ENCODE results near the gene SASS6. TPM values are rescaled to one million over a fixed set of nuclear protein-coding genes. Genes with fewer than 3 reads are reported as not detected.

SASS6 gene
- total RNA-seq, 1 donor from 2014 or later, result 3.6 TPM

DNA sequence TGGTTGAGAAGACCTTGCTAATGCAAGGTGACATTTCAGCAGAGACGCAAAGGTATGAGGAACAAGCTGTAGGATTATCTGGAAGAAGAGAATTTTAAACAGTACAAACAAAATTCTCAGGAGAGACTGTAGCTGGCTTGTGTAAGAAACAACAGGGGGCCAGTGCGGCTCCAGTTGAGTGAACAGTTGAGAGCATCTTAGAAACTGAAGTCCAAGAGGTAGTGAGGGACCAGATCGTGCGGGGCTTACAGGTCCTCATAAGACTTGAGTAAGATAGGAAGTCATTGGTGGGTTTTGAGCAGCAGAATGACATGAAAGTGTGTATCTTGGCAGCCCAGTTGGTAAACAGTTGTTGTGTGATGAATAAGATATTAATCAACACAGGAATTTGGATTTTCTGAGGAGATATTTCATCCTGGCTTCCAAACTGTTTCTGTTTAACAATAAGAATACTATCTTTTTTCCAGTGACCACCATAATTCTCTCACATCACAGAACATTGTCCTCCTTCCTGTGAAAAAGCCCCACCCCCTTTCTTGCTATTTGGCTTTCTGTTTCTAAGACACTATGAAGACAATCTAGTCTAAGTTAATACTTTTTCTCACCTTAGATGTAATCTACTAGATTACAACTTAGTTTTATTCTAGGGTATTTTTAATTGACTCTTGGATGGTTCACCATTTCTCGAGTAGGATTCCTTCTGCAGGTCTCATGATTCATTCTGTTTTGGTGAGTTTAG is 62.4 kb downstream of the SASS6 start:
- no peak for TF ChIP-seq EZH2 (IDR thresholded peaks at IDR 0.05; ENCODE audit: insufficient read depth, low read length)
- Mint-ChIP-seq H3K36me3 (ENCODE audit: low read depth, unreplicated experiment) (peaks cover 17% of the 10 kb centered on the region), H3K9me3 (ENCODE audit: unreplicated experiment) (no peaks in the 10 kb centered on the region)

DNA sequence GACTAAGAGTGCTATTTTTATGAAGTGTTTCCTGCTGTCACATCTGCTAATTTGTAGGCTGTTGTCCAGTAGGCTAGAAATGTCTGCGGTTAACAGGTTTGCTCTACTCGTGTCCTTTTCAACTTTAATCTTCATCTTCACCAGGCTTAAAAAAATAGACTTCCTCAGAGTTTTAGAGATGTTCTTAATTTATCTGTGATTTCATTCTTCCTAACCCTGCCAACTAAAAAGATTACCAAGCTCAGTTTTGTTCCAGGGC is 66.8 kb downstream of the SASS6 start:
- no peaks in the 10 kb centered on the region for H3K4me1 ChIP-seq (ENCODE audit: insufficient read depth, low read length)
- no peak for TF ChIP-seq EZH2 (IDR thresholded peaks at IDR 0.05; ENCODE audit: insufficient read depth, low read length)
- TF ChIP-seq, protein P1, sequence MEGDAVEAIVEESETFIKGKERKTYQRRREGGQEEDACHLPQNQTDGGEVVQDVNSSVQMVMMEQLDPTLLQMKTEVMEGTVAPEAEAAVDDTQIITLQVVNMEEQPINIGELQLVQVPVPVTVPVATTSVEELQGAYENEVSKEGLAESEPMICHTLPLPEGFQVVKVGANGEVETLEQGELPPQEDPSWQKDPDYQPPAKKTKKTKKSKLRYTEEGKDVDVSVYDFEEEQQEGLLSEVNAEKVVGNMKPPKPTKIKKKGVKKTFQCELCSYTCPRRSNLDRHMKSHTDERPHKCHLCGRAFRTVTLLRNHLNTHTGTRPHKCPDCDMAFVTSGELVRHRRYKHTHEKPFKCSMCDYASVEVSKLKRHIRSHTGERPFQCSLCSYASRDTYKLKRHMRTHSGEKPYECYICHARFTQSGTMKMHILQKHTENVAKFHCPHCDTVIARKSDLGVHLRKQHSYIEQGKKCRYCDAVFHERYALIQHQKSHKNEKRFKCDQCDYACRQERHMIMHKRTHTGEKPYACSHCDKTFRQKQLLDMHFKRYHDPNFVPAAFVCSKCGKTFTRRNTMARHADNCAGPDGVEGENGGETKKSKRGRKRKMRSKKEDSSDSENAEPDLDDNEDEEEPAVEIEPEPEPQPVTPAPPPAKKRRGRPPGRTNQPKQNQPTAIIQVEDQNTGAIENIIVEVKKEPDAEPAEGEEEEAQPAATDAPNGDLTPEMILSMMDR (IDR thresholded peaks at IDR 0.05; ENCODE audit: insufficient read depth, low read depth, low read length), result no peak
- H4K20me1 ChIP-seq (ENCODE audit: insufficient read depth, low read length), result peaks cover 14% of the 10 kb centered on the region
- no peaks in the 10 kb centered on the region for H3K27me3 ChIP-seq (ENCODE audit: insufficient read depth, low read length)
- Mint-ChIP-seq H3K36me3 (ENCODE audit: low read depth, unreplicated experiment) (peaks cover 18% of the 10 kb centered on the region), H3K9me3 (ENCODE audit: unreplicated experiment) (no peaks in the 10 kb centered on the region), H3K4me1 (ENCODE audit: low read depth, unreplicated experiment) (no peaks in the 10 kb centered on the region), H3K27ac (ENCODE audit: unreplicated experiment) (no peak overlapping the region), H3K4me3 (ENCODE audit: unreplicated experiment) (no peak overlapping the region), H3K27me3 (ENCODE audit: low read depth, unreplicated experiment) (no peaks in the 10 kb centered on the region)
- FAIRE-seq (no peak), DNase-seq (ENCODE audit: low read depth) (no peak)
- H2AFZ ChIP-seq (ENCODE audit: low read depth, low read length), result no peak overlapping the region
- H3K27ac ChIP-seq (ENCODE audit: low read depth, low read length), result no peak overlapping the region
- peaks cover 30% of the 10 kb centered on the region for H3K36me3 ChIP-seq (ENCODE audit: insufficient read depth, low read length)
- H3K4me2 ChIP-seq (ENCODE audit: low read length), result no peak overlapping the region
- no peaks in the 10 kb centered on the region for H3K9me3 ChIP-seq (ENCODE audit: insufficient read depth, low read depth, low read length)
- peaks cover 9% of the 10 kb centered on the region for H3K79me2 ChIP-seq (ENCODE audit: insufficient read depth, low read length)
- H3K4me3 ChIP-seq (ENCODE audit: insufficient read depth, low read depth, low read length), result no peak overlapping the region
- H3K9ac ChIP-seq (ENCODE audit: low read length), result no peak overlapping the region

More for the DNA sequence above, 62.4 kb downstream of the SASS6 start:
- Histone ChIP-seq H3K9ac (ENCODE audit: low read length) (no peak overlapping the region), H3K4me2 (ENCODE audit: low read length) (no peak overlapping the region), H3K4me3 (ENCODE audit: insufficient read depth, low read depth, low read length) (no peak overlapping the region), H3K27ac (ENCODE audit: low read depth, low read length) (no peak overlapping the region), H3K4me1 (ENCODE audit: insufficient read depth, low read length) (no peaks in the 10 kb centered on the region), H3K79me2 (ENCODE audit: insufficient read depth, low read length) (no peaks in the 10 kb centered on the region), H2AFZ (ENCODE audit: low read depth, low read length) (no peak overlapping the region), H4K20me1 (ENCODE audit: insufficient read depth, low read length) (peaks cover 22% of the 10 kb centered on the region), H3K9me3 (ENCODE audit: insufficient read depth, low read depth, low read length) (no peaks in the 10 kb centered on the region), H3K36me3 (ENCODE audit: insufficient read depth, low read length) (peaks cover 30% of the 10 kb centered on the region), H3K27me3 (ENCODE audit: insufficient read depth, low read length) (no peaks in the 10 kb centered on the region)
- FAIRE-seq (no peak), DNase-seq (ENCODE audit: low read depth) (no peak)
- Mint-ChIP-seq H3K27me3 (ENCODE audit: low read depth, unreplicated experiment) (no peaks in the 10 kb centered on the region), H3K4me1 (ENCODE audit: low read depth, unreplicated experiment) (no peaks in the 10 kb centered on the region), H3K4me3 (ENCODE audit: unreplicated experiment) (no peak overlapping the region), H3K27ac (ENCODE audit: unreplicated experiment) (no peak overlapping the region)

DNA sequence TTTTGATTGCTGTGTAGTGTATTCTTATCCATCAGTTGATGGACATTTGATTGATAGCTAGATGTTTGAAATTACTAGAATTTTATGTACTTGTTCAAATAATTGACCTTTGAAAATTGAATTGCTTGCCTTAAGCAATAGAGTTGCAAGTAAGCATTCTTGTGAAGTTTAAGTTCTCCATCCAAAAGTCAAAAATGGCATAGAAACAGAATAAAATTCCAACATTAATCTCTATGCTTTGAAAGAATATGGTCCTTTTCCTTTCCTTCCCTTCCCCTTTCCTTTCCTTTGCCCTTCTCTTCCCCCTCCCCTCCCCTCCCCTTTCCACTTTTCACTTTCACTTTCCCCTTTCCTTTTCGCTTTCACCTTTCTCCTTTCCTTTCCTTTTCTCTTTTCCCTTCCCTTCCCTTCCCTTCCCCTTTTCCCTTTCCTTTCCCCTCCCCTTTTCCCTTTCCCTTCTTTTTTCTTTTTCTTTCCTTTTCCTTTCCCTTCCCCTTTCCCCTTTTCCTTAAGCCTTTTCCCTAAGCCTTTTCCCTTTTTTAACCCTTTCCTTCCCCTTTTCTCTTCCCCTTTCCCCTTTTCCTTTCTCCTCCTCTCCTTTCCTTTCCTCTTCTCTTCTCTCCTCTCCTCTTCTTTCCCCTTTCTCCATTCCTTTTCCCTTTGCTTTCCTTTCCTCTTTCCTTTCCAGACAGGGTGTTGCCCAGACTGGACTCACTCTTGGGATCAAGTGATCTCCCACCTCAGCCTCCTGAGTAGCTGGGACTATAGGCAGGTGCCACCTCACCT is 67.4 kb downstream of the SASS6 start:
- H3K4me3 Mint-ChIP-seq (ENCODE audit: unreplicated experiment), result no peak overlapping the region
- H3K4me3 ChIP-seq (ENCODE audit: insufficient read depth, low read depth, low read length), result no peak overlapping the region
- no peak overlapping the region for H3K9ac ChIP-seq (ENCODE audit: low read length)
- no peak for TF ChIP-seq EZH2 (IDR thresholded peaks at IDR 0.05; ENCODE audit: insufficient read depth, low read length)
- TF ChIP-seq, protein P1 (IDR thresholded peaks at IDR 0.05; ENCODE audit: insufficient read depth, low read depth, low read length), result no peak
- H3K4me2 ChIP-seq (ENCODE audit: low read length), result no peak overlapping the region
- peaks cover 30% of the 10 kb centered on the region for H3K36me3 ChIP-seq (ENCODE audit: insufficient read depth, low read length)
- H3K79me2 ChIP-seq (ENCODE audit: insufficient read depth, low read length), result peaks cover 14% of the 10 kb centered on the region
- no peaks in the 10 kb centered on the region for H3K4me1 ChIP-seq (ENCODE audit: insufficient read depth, low read length)
- H3K27ac ChIP-seq (ENCODE audit: low read depth, low read length), result no peak overlapping the region
- FAIRE-seq, result no peak
- peaks cover 15% of the 10 kb centered on the region for H3K36me3 Mint-ChIP-seq (ENCODE audit: low read depth, unreplicated experiment)
- H3K9me3 Mint-ChIP-seq (ENCODE audit: unreplicated experiment), result no peaks in the 10 kb centered on the region
- H2AFZ ChIP-seq (ENCODE audit: low read depth, low read length), result no peak overlapping the region
- DNase-seq (ENCODE audit: low read depth), result no peak
- H3K9me3 ChIP-seq (ENCODE audit: insufficient read depth, low read depth, low read length), result no peaks in the 10 kb centered on the region
- H3K27me3 ChIP-seq (ENCODE audit: insufficient read depth, low read length), result no peaks in the 10 kb centered on the region
- no peak overlapping the region for H3K27ac Mint-ChIP-seq (ENCODE audit: unreplicated experiment)
- peaks cover 14% of the 10 kb centered on the region for H4K20me1 ChIP-seq (ENCODE audit: insufficient read depth, low read length)
- no peaks in the 10 kb centered on the region for H3K27me3 Mint-ChIP-seq (ENCODE audit: low read depth, unreplicated experiment)
- no peaks in the 10 kb centered on the region for H3K4me1 Mint-ChIP-seq (ENCODE audit: low read depth, unreplicated experiment)

Measured in astrocyte (in vitro differentiated cells and primary cell).